HepG2 (cell line): ENCODE results near the gene QRFP. TPM values are rescaled to one million over a fixed set of nuclear protein-coding genes. Genes with fewer than 3 reads are reported as not detected.

ENCODE experiments used
- ATAC-seq: fragments of 200-7000 bp; cut with Tn5 transposase; 3 replicates; pipeline ENCODE4 v1.9.1; 2020; ENCODE audit warnings: mild to moderate bottlenecking, moderate library complexity
- BruUV-seq: library from RNA; stranded (reverse); fragments of 400-500 nt; replicated peaks from 2 replicates; lab custom pipeline; 2021; lab: Mats Ljungman, UMichigan
- CTCF ChIA-PET: fragments of 300-600 bp; formaldehyde crosslinking; extraction: SDS; loops from one replicate; lab custom pipeline; 2021; ENCODE audit warnings: low total read pairs, inconsistent platforms, low intra/inter-chr PET ratio; lab: Yijun Ruan, JAX
- POLR2A ChIA-PET: fragments of 350-600 bp; sonication (Branson Sonifier 250); formaldehyde crosslinking; loops from one replicate; lab custom pipeline; 2020; ENCODE audit warnings: antibody characterized with exemption, inconsistent platforms; lab: Yijun Ruan, JAX
- DNase-seq: peaks from one replicate; pipeline ENCODE4 v3.0.0-alpha.2; 2015; ENCODE audit warnings: low spot score
- FAIRE-seq: peaks from 3 replicates; lab custom pipeline; 2011; peaks lifted over from hg19 to GRCh38; lab: Jason Lieb, UNC
- H2AFZ ChIP-seq: one replicate; pipeline ENCODE4 v1.6.1; 2011; ENCODE audit warnings: low read length, inconsistent platforms
- H3K27ac ChIP-seq: fragments of 300-600 bp; 3 replicates; pipeline ENCODE4 v1.8.0; 2011; ENCODE audit warnings: mixed run types, mild to moderate bottlenecking, mixed read lengths, low read length, inconsistent platforms; ENCODE audit not compliant: insufficient read depth; ENCODE audit errors: extremely low read length
- H3K27me3 ChIP-seq, 2 experiments: fragments of 200-600 bp in 1 of 2; 2 replicates in 1 of 2; 3 replicates in 1 of 2; pipeline versions ENCODE4 v1.6.0 to v1.8.0; 2011; ENCODE audit warnings: low read length in 2 of 2, mild to moderate bottlenecking in 2 of 2, moderate library complexity in 2 of 2, inconsistent platforms in 1 of 2; ENCODE audit not compliant: insufficient read depth in 2 of 2, control insufficient read depth in 1 of 2
- H3K36me3 ChIP-seq, 2 experiments: fragments of 200-600 bp in 1 of 2; replicated peaks in 1 of 2; 2 replicates in 1 of 2; 3 replicates in 1 of 2; pipeline versions ENCODE4 v1.5.1 to v1.8.0; 2011; ENCODE audit warnings: low read length in 2 of 2, inconsistent platforms in 1 of 2; ENCODE audit not compliant: insufficient read depth in 2 of 2, control insufficient read depth in 1 of 2
- H3K4me1 ChIP-seq: 2 replicates; pipeline ENCODE4 v1.5.1; 2012; ENCODE audit warnings: low read length, inconsistent platforms; ENCODE audit not compliant: insufficient read depth
- H3K4me2 ChIP-seq: 2 replicates; pipeline ENCODE4 v1.6.0; 2011; ENCODE audit warnings: low read depth, low read length, inconsistent platforms
- H3K4me3 ChIP-seq, 3 experiments: fragments of 200-600 bp in 1 of 3; sonication (generic), shearing (Covaris generic) in 1 of 3; replicated peaks in 1 of 3; 2 replicates each; pipeline ENCODE4 v1.5.1; 2011 to 2016; ENCODE audit warnings: low read length in 3 of 3, inconsistent platforms in 2 of 3, low read depth in 2 of 3, mild to moderate bottlenecking in 2 of 3, control low read depth in 1 of 3, mixed read lengths in 1 of 3; ENCODE audit not compliant: insufficient read depth in 1 of 3
- H3K79me2 ChIP-seq: one replicate; pipeline ENCODE4 v1.6.1; 2011; ENCODE audit warnings: low read length, inconsistent platforms; ENCODE audit not compliant: insufficient read depth
- H3K9ac ChIP-seq: 2 replicates; pipeline ENCODE4 v1.6.0; 2011; ENCODE audit warnings: mild to moderate bottlenecking, low read depth, low read length, inconsistent platforms; ENCODE audit not compliant: insufficient read depth
- H3K9me3 ChIP-seq: 2 replicates; pipeline ENCODE4 v1.5.1; 2012; ENCODE audit warnings: mild to moderate bottlenecking, low read length
- H4K20me1 ChIP-seq: 2 replicates; pipeline ENCODE4 v1.6.0; 2011; ENCODE audit warnings: inconsistent platforms, mild to moderate bottlenecking, low read length, moderate library complexity; ENCODE audit not compliant: insufficient read depth
- BHLHE40 ChIP-seq: IDR thresholded peaks from 2 replicates; pipeline ENCODE4 v1.6.1; 2011; ENCODE audit warnings: low read length, improper control_type of control experiment
- CEBPB ChIP-seq: IDR thresholded peaks from 2 replicates; pipeline ENCODE4 v1.6.1; 2011; ENCODE audit warnings: low read depth, low read length, improper control_type of control experiment, borderline replicate concordance
- HMGA1 ChIP-seq: sonication (generic); formaldehyde crosslinking; conservative IDR thresholded peaks from 2 replicates; pipeline ENCODE4 v1.4.0; 2020; ENCODE audit warnings: missing genetic modification reagents
- IKZF4 ChIP-seq: sonication (generic); formaldehyde crosslinking; IDR thresholded peaks from 2 replicates; pipeline ENCODE4 v1.5.1; 2020; ENCODE audit warnings: borderline replicate concordance, mild to moderate bottlenecking, low read depth, missing genetic modification reagents; ENCODE audit errors: not compliant biosample characterization
- IRF2 ChIP-seq: IDR thresholded peaks from 2 replicates; pipeline ENCODE4 v1.6.1; 2018; ENCODE audit warnings: missing genetic modification reagents, missing compliant biosample characterization
- KAT2B ChIP-seq: fragments of 150-350 bp; IDR thresholded peaks from 2 replicates; pipeline ENCODE4 v1.6.1; 2014; ENCODE audit warnings: low read depth, low read length, borderline replicate concordance
- MAZ ChIP-seq, 2 experiments: sonication (generic) in 1 of 2; formaldehyde crosslinking in 1 of 2; IDR thresholded peaks; 2 replicates each; pipeline versions ENCODE4 v1.5.0 to v1.6.1; 2012 to 2020; ENCODE audit warnings: low read depth in 2 of 2, mild to moderate bottlenecking in 2 of 2, borderline replicate concordance in 1 of 2, improper control_type of control experiment in 1 of 2, low read length in 1 of 2, missing genetic modification reagents in 1 of 2, moderate library complexity in 1 of 2
- MEIS1 ChIP-seq: sonication (generic); formaldehyde crosslinking; IDR thresholded peaks from 2 replicates; pipeline ENCODE4 v1.9.0; 2021; ENCODE audit warnings: mild to moderate bottlenecking, missing genetic modification reagents, moderate library complexity, borderline replicate concordance
- NR1H2 ChIP-seq: sonication (generic); formaldehyde crosslinking; IDR thresholded peaks from 2 replicates; pipeline ENCODE4 v1.8.1; 2022; ENCODE audit warnings: low read depth, missing genetic modification reagents, borderline replicate concordance
- TCF12 ChIP-seq, 2 experiments: fragments of 450-650 bp in 1 of 2; sonication (generic) in 1 of 2; formaldehyde crosslinking in 1 of 2; IDR thresholded peaks; 2 replicates each; pipeline versions ENCODE4 v1.6.1 to v1.8.0; 2017 to 2022; ENCODE audit warnings: antibody characterized with exemption in 1 of 2, mild to moderate bottlenecking in 1 of 2, missing genetic modification reagents in 1 of 2, moderate library complexity in 1 of 2
- ZNF207 ChIP-seq: fragments of 450-650 bp; IDR thresholded peaks from 2 replicates; pipeline ENCODE4 v1.6.1; 2016; ENCODE audit warnings: antibody characterized with exemption, borderline replicate concordance
- WGBS: methylation state at CpG from one replicate; pipeline ENCODE4 v1.1.6; 2017; ENCODE audit warnings: low lambda C conversion rate; 5-methylcytosine and 5-hydroxymethylcytosine counted together
- in situ Hi-C: cut with HindIII; loops from 2 replicates; pipeline ENCODE4 v1.10.0; 2017; ENCODE audit warnings: low pct_unique_long_range_greater_than_20kb; ENCODE audit not compliant: extremely low pct_ligation_motif_present
- intact Hi-C: fragments of 100-400 bp; cut with micrococcal nuclease; formaldehyde crosslinking; loops from one replicate; pipeline ENCODE4 v1.10.0; 2022; ENCODE audit not compliant: unreplicated experiment
- polyA plus RNA-seq, 8 experiments: library from polyadenylated mRNA; depleted of rRNA in 3 of 8; stranded (reverse) in 7 of 8; unstranded in 1 of 8; fragments of >200 nt; fragmentation: Illumina TruSeq in 4 of 8; extraction: Trizol in 4 of 8; gene quantifications; 2 replicates each; pipeline versions ENCODE4 v1.2.1 to v1.2.3, GENCODE V29; 2011 to 2016; ENCODE audit warnings: low read depth in 4 of 8, missing spikeins in 1 of 8, mixed read lengths in 1 of 8; ENCODE audit not compliant: insufficient read depth in 1 of 8
- total RNA-seq, 5 experiments: library from RNA; depleted of rRNA; stranded (reverse); fragments of >200 nt; fragmentation: Illumina TruSeq; extraction: Trizol; gene quantifications; 2 replicates each; pipeline ENCODE4 v1.2.3, GENCODE V29; 2016; ENCODE audit warnings: low read depth in 1 of 5
- TF ChIP-seq, protein P1 (sequence below): sonication (generic); formaldehyde crosslinking; IDR thresholded peaks from 2 replicates; pipeline ENCODE4 v1.5.0; 2020; ENCODE audit warnings: mild to moderate bottlenecking, missing genetic modification reagents
- TF ChIP-seq, protein P2 (sequence below): sonication (generic); IDR thresholded peaks from 2 replicates; pipeline ENCODE4 v1.6.1; 2016; ENCODE audit warnings: low read depth, borderline replicate concordance
- TF ChIP-seq, protein P3 (sequence below): sonication (generic); formaldehyde crosslinking; IDR thresholded peaks from 2 replicates; pipeline ENCODE4 v1.4.0; 2020; ENCODE audit warnings: mild to moderate bottlenecking, missing genetic modification reagents, borderline replicate concordance
- TF ChIP-seq, protein P4 (sequence below): sonication (generic); formaldehyde crosslinking; IDR thresholded peaks from 2 replicates; pipeline ENCODE4 v1.8.1; 2023; ENCODE audit warnings: mild to moderate bottlenecking, missing genetic modification reagents

QRFP gene
- total and polyA plus RNA-seq, 2 of the 13 experiments (the other 11 are each of a cell fraction or from before 2014, with no cell fraction given), result not detected

DNA sequence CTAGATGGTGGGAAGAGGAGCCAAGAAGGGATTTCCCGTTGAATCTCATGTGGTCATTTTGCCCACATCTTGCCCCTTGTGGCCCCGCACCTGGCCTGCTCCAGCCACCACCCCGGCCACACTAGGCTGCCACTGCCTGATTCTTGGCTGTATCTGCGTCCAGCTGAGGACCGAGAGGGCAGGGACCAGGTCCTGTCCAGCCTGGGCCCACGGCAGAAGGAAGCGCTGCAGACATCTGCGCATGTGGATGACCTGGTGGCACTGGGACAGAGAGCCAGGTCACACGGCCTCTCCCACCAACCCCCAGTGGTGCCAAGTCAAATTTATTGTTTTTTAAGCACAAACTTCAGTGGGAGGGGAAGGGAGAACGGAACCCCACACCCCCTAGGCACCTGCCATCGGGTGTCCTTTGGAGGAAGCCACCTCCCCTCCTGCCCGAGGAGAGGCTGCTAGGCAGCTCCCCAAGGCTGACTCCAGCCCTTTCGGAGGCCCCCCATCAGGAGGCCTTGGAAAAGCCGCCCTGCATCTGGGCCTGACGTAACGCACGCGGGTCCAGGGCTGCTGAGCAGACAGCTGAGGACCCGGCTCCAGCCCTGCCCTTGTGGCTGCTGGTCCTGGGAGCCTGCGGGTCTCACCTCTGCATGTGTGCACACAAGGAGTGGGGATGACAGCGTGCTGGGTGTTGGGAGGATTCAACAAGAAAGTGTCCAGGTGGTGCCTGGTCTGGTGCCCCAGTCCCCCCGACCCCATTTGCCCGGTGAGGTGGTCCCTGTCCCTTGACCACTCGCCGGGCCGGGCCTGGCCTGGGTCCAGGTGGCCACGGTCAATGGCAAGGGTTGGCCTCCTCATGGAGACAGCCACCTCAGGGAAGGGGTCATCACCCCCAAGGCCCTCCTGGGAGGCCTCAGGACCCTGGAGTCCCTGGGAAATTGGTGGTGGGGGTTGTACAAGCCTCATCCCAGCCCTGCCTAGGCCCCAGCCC is 5.9 kb upstream of the QRFP start:
- H3K27me3 ChIP-seq, result peaks cover 35 to 92% of the 10 kb centered on the region in 2 experiments; a peak in 4 of 5 replicates
- in situ Hi-C loops, result no loop called here
- H3K79me2 ChIP-seq, result no peaks in the 10 kb centered on the region
- POLR2A ChIA-PET, result no interaction called here
- no peak overlapping the region for H2AFZ ChIP-seq
- DNase-seq (no peak), FAIRE-seq (no peak), ATAC-seq (no peak; the same call in 2 of the 3 replicates)
- H3K9me3 ChIP-seq, result no peaks in the 10 kb centered on the region
- 35% methylated on average over 13 of the region's 27 CpGs for WGBS
- CTCF ChIA-PET, result no interaction called here
- H3K36me3 ChIP-seq, result no peaks in the 10 kb centered on the region; a peak in 1 of 5 replicates
- H3K9ac ChIP-seq, result no peak overlapping the region
- H4K20me1 ChIP-seq, result no peaks in the 10 kb centered on the region
- H3K4me2 ChIP-seq, result no peak overlapping the region
- H3K27ac ChIP-seq, result no peak overlapping the region
- H3K4me3 ChIP-seq, result no peak overlapping the region
- BruUV-seq, result no TSS peak
- peaks cover 9% of the 10 kb centered on the region for H3K4me1 ChIP-seq
- intact Hi-C loops, result no loop called here
- no peak for TF ChIP-seq IRF2
- no peak for TF ChIP-seq NR1H2
- TF ChIP-seq KAT2B, result no peak
- TF ChIP-seq HMGA1 (CRISPR knock-in tag), result no peak
- TF ChIP-seq MAZ (IDR thresholded peaks at IDR 0.05; ENCODE audit: borderline replicate concordance, low read depth, low read length), result no peak
- no peak for TF ChIP-seq MAZ (CRISPR knock-in tag; IDR thresholded peaks at IDR 0.05; ENCODE audit: low read depth)
- no peak for TF ChIP-seq ZNF207
- TF ChIP-seq, protein P1, sequence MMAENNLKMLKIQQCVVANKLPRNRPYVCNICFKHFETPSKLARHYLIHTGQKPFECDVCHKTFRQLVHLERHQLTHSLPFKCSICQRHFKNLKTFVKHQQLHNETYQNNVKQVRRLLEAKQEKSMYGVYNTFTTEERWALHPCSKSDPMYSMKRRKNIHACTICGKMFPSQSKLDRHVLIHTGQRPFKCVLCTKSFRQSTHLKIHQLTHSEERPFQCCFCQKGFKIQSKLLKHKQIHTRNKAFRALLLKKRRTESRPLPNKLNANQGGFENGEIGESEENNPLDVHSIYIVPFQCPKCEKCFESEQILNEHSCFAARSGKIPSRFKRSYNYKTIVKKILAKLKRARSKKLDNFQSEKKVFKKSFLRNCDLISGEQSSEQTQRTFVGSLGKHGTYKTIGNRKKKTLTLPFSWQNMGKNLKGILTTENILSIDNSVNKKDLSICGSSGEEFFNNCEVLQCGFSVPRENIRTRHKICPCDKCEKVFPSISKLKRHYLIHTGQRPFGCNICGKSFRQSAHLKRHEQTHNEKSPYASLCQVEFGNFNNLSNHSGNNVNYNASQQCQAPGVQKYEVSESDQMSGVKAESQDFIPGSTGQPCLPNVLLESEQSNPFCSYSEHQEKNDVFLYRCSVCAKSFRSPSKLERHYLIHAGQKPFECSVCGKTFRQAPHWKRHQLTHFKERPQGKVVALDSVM (CRISPR knock-in tag), result no peak
- TF ChIP-seq, protein P2, sequence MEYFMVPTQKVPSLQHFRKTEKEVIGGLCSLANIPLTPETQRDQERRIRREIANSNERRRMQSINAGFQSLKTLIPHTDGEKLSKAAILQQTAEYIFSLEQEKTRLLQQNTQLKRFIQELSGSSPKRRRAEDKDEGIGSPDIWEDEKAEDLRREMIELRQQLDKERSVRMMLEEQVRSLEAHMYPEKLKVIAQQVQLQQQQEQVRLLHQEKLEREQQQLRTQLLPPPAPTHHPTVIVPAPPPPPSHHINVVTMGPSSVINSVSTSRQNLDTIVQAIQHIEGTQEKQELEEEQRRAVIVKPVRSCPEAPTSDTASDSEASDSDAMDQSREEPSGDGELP, result no peak
- TF ChIP-seq IKZF4 (CRISPR knock-in tag), result no peak
- no peak for TF ChIP-seq TCF12 (IDR thresholded peaks at IDR 0.05)
- no peak for TF ChIP-seq TCF12 (CRISPR knock-in tag; IDR thresholded peaks at IDR 0.05)
- no peak; the same call in 1 of the 2 replicates for TF ChIP-seq CEBPB
- TF ChIP-seq, protein P3, sequence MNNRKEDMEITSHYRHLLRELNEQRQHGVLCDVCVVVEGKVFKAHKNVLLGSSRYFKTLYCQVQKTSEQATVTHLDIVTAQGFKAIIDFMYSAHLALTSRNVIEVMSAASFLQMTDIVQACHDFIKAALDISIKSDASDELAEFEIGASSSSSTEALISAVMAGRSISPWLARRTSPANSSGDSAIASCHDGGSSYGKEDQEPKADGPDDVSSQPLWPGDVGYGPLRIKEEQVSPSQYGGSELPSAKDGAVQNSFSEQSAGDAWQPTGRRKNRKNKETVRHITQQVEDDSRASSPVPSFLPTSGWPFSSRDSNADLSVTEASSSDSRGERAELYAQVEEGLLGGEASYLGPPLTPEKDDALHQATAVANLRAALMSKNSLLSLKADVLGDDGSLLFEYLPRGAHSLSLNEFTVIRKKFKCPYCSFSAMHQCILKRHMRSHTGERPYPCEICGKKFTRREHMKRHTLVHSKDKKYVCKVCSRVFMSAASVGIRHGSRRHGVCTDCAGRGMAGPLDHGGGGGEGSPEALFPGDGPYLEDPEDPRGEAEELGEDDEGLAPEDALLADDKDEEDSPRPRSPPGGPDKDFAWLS (CRISPR knock-in tag), result no peak
- no peak for TF ChIP-seq MEIS1 (CRISPR knock-in tag)
- TF ChIP-seq BHLHE40, result no peak
- TF ChIP-seq, protein P4, sequence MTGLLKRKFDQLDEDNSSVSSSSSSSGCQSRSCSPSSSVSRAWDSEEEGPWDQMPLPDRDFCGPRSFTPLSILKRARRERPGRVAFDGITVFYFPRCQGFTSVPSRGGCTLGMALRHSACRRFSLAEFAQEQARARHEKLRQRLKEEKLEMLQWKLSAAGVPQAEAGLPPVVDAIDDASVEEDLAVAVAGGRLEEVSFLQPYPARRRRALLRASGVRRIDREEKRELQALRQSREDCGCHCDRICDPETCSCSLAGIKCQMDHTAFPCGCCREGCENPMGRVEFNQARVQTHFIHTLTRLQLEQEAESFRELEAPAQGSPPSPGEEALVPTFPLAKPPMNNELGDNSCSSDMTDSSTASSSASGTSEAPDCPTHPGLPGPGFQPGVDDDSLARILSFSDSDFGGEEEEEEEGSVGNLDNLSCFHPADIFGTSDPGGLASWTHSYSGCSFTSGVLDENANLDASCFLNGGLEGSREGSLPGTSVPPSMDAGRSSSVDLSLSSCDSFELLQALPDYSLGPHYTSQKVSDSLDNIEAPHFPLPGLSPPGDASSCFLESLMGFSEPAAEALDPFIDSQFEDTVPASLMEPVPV, result no peak
